Esophagus squamous epithelium (tissue), 5 donors: ENCODE results near the gene PLA2R1. TPM values are rescaled to one million over a fixed set of nuclear protein-coding genes. Genes with fewer than 3 reads are reported as not detected.
A peak's percentile ranks its signal among the peaks of the same experiment; 100 is the strongest.

ENCODE experiments used
- DNase-seq: peaks from one replicate; lab custom pipeline; 2025; lab: John Stamatoyannopoulos, UW
- H3K27ac ChIP-seq, 4 donors: fragments of 200-600 bp; sonication (generic); one replicate each; pipeline ENCODE4 v1.5.1; 2016 to 2019; ENCODE audit warnings: mild to moderate bottlenecking in 1 of 4
- H3K27me3 ChIP-seq, 4 donors: fragments of 200-600 bp; sonication (generic); 1 replicate in 3 of 4; 2 replicates in 1 of 4; pipeline versions ENCODE4 v1.5.1 to v1.6.0; 2017 to 2021; ENCODE audit warnings: antibody characterized with exemption in 1 of 4
- H3K36me3 ChIP-seq, 3 donors: fragments of 200-600 bp; sonication (generic); one replicate each; pipeline ENCODE4 v1.5.1; 2016 to 2019
- H3K4me1 ChIP-seq, 3 donors: fragments of 200-600 bp; sonication (generic); one replicate each; pipeline ENCODE4 v1.5.1; 2017 to 2019
- H3K4me3 ChIP-seq, 4 donors: fragments of 200-600 bp; sonication (generic); 1 replicate in 3 of 4; 2 replicates in 1 of 4; pipeline ENCODE4 v1.5.1; 2016 to 2019; ENCODE audit warnings: mild to moderate bottlenecking in 2 of 4, moderate library complexity in 1 of 4
- H3K9me3 ChIP-seq, 3 donors: fragments of 200-600 bp; sonication (generic); one replicate each; pipeline ENCODE4 v1.5.1; 2016 to 2019
- POLR2A ChIP-seq, 4 donors: fragments of 450-650 bp; IDR thresholded peaks; one replicate each; pipeline ENCODE4 v1.6.1; 2017; ENCODE audit warnings: antibody characterized with exemption in 4 of 4, mild to moderate bottlenecking in 4 of 4, moderate library complexity in 3 of 4
- WGBS, 2 donors: methylation state at CpG; one replicate each; pipeline ENCODE4 v1.1.5; 2018; 5-methylcytosine and 5-hydroxymethylcytosine counted together
- intact Hi-C: fragments of 100-400 bp; cut with DNase I; formaldehyde crosslinking; loops from one replicate; pipeline ENCODE4 v1.15.0; 2022
- total RNA-seq, 4 donors: library from RNA; depleted of rRNA; stranded (reverse); fragments of >200 nt; gene quantifications; one replicate each; pipeline ENCODE4 v1.1.0, GENCODE V29; 2016
- TF ChIP-seq, protein P1 (sequence below), 6 experiments: fragments of 450-650 bp in 4 of 6; fragments of 200-600 bp in 2 of 6; sonication (generic) in 2 of 6; IDR thresholded peaks; one replicate each; pipeline ENCODE4 v1.5.1; 2016 to 2019; ENCODE audit warnings: antibody characterized with exemption in 6 of 6, mild to moderate bottlenecking in 4 of 6, moderate library complexity in 4 of 6
- donor health status: DM: yes; HTN: yes; CAD: no.

PLA2R1 gene
- total RNA-seq, 4 donors from 2014 or later: 9.2 to 18.9 (median 12.3) TPM

GRCh38 chr2:159989249-159989648 lies 73.2 kb downstream of the PLA2R1 start:
- Histone ChIP-seq H3K4me3 (no peak overlapping the region), H3K4me1 (peaks cover 0 to 17% (median 0%) of the 10 kb centered on the region in 3 donors), H3K36me3 (peaks cover 0 to 20% (median 0%) of the 10 kb centered on the region in 3 donors), H3K27ac (no peak overlapping the region), H3K9me3 (peaks cover 0 to 4% (median 0%) of the 10 kb centered on the region in 3 donors), H3K27me3 (no peaks in the 10 kb centered on the region)
- intact Hi-C loops: no loop called here
- WGBS, 2 donors: 93 to 100% methylated on average over 2 to 4 of the region's 4 CpGs
- no peak for DNase-seq
- TF ChIP-seq, protein P1, sequence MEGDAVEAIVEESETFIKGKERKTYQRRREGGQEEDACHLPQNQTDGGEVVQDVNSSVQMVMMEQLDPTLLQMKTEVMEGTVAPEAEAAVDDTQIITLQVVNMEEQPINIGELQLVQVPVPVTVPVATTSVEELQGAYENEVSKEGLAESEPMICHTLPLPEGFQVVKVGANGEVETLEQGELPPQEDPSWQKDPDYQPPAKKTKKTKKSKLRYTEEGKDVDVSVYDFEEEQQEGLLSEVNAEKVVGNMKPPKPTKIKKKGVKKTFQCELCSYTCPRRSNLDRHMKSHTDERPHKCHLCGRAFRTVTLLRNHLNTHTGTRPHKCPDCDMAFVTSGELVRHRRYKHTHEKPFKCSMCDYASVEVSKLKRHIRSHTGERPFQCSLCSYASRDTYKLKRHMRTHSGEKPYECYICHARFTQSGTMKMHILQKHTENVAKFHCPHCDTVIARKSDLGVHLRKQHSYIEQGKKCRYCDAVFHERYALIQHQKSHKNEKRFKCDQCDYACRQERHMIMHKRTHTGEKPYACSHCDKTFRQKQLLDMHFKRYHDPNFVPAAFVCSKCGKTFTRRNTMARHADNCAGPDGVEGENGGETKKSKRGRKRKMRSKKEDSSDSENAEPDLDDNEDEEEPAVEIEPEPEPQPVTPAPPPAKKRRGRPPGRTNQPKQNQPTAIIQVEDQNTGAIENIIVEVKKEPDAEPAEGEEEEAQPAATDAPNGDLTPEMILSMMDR (IDR thresholded peaks at IDR 0.05): no peak
- TF ChIP-seq POLR2A (IDR thresholded peaks at IDR 0.05): no peak

DNA sequence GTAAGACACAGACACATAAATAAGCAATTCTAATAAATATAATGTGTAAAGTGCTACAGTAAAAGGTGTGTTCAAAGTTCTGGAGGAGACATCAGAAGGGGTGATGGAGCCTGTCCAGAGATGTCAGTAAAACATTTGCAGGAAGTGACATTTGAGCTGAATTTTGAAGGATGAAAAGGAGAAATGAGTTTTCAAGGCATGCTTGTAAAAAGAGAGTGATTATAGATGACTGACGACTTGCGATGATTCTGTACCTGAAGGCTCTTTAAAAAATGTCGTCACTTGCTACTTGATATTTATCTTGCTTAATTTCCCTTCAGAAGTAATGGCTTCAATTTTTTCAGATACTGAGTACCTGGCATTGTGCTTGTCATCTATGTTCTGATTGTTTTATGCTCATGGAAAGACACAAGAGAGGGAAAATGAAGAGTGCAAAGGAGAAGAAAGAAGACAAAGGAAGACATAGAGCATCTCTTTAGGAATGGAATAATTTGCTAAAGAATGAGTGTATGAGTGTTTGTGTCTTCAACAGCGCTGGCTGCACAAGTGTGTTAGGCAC lies 73.9 kb downstream of the PLA2R1 start:
- TF ChIP-seq POLR2A (IDR thresholded peaks at IDR 0.05): no peak
- TF ChIP-seq, protein P1 (IDR thresholded peaks at IDR 0.05): no peak
- Histone ChIP-seq H3K9me3 (peaks cover 0 to 4% (median 0%) of the 10 kb centered on the region in 3 donors), H3K4me1 (peaks cover 0 to 23% (median 0%) of the 10 kb centered on the region in 3 donors), H3K27me3 (no peaks in the 10 kb centered on the region), H3K4me3 (no peak overlapping the region), H3K36me3 (peaks cover 0 to 20% (median 0%) of the 10 kb centered on the region in 3 donors), H3K27ac (no peak overlapping the region)
- intact Hi-C loops: no loop called here
- 89 to 94% methylated on average over 4 of the region's 4 CpGs for WGBS, 2 donors
- no peak for DNase-seq

- H3K36me3 ChIP-seq: peaks cover 0 to 20% (median 0%) of the 10 kb centered on the region in 3 donors
- 75 to 88% methylated on average over 6 of the region's 6 CpGs for WGBS, 2 donors
Measured at GRCh38 chr2:159987181-159987580, 75.2 kb downstream of the PLA2R1 start.

DNA sequence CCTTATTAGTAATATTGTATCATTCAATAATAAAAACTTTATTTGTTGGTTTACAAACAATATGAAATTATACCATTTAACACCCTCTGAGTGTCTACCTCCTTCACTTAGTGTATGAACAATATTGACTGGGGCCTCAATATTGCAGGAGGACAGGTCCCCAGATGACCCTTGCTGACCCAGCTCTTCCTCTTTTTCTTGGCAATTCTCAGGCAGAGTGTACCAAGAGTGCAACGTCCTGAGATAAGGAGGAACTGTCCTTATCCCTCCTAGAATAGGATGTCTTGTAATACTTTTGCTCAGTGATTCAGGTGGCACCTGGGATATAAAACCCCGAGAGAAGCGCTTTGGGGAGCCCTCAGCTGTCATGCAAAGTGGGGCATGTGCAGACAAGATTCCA lies 76.8 kb downstream of the PLA2R1 start:
- 33 to 85% methylated on average over 2 to 3 of the region's 3 CpGs for WGBS, 2 donors
- no peaks in the 10 kb centered on the region for H3K27me3 ChIP-seq
- peaks cover 0 to 20% (median 0%) of the 10 kb centered on the region in 3 donors for H3K36me3 ChIP-seq
- H3K27ac ChIP-seq: no peak overlapping the region
- DNase-seq: no peak
- no peak overlapping the region for H3K4me3 ChIP-seq
- peaks cover 6 to 45% (median 18%) of the 10 kb centered on the region in 3 donors for H3K4me1 ChIP-seq
- H3K9me3 ChIP-seq: peaks cover 0 to 4% (median 0%) of the 10 kb centered on the region in 3 donors
- TF ChIP-seq, protein P1 (IDR thresholded peaks at IDR 0.05): no peak
- TF ChIP-seq POLR2A (IDR thresholded peaks at IDR 0.05): no peak
- intact Hi-C loops: no loop called here

More at GRCh38 chr2:159987181-159987580, 75.2 kb downstream of the PLA2R1 start:
- no peak for TF ChIP-seq POLR2A (IDR thresholded peaks at IDR 0.05)
- TF ChIP-seq, protein P1 (IDR thresholded peaks at IDR 0.05): no peak
- H3K4me1 ChIP-seq: peaks cover 6 to 36% (median 9%) of the 10 kb centered on the region in 3 donors
- intact Hi-C loops: no loop called here
- no peak overlapping the region for H3K27ac ChIP-seq
- H3K27me3 ChIP-seq: no peaks in the 10 kb centered on the region
- no peak overlapping the region for H3K4me3 ChIP-seq
- no peak for DNase-seq
- peaks cover 0 to 4% (median 0%) of the 10 kb centered on the region in 3 donors for H3K9me3 ChIP-seq

- Histone ChIP-seq H3K4me3 (no peak overlapping the region), H3K27me3 (no peaks in the 10 kb centered on the region), H3K27ac (peak overlapping the region in 1 of 4 donors; percentile 30), H3K36me3 (peaks cover 0 to 32% (median 0%) of the 10 kb centered on the region in 3 donors), H3K4me1 (peaks cover 6 to 45% (median 18%) of the 10 kb centered on the region in 3 donors), H3K9me3 (peaks cover 0 to 4% (median 0%) of the 10 kb centered on the region in 3 donors)
- TF ChIP-seq POLR2A (IDR thresholded peaks at IDR 0.05): no peak
- TF ChIP-seq, protein P1 (IDR thresholded peaks at IDR 0.05): no peak
- intact Hi-C loops: no loop called here
- DNase-seq: no peak
Measured at GRCh38 chr2:159984034-159984433, 78.4 kb downstream of the PLA2R1 start.
